ENCODE results near the gene OOEP. TPM values are rescaled to one million over a fixed set of nuclear protein-coding genes. Genes with fewer than 3 reads are reported as not detected.

Gene OOEP
- polyA plus RNA-seq, 1 of the 3 experiments (the other 2 are of a cell fraction) = not detected

GRCh38 chr6:73413102-73413501, 43.4 kb upstream of the OOEP start:
- WGBS (ENCODE audit: low lambda C conversion rate) = 74% methylated on average over 3 of the region's 3 CpGs
- H3F3A ChIP-seq (replicated peaks; ENCODE audit: insufficient read depth) = no peaks in the 10 kb centered on the region
- H2AFZ ChIP-seq (ENCODE audit: low read depth) = no peak overlapping the region
- CTCF ChIA-PET = no interaction called here
- H3K4me1 ChIP-seq (ENCODE audit: control insufficient read depth in 1 of 2, insufficient read depth in 2 of 2, low read depth in 1 of 2, low read length in 1 of 2) = no peaks in the 10 kb centered on the region
- H3K9ac ChIP-seq = no peak overlapping the region
- H3K27me3 ChIP-seq (ENCODE audit: insufficient read depth) = no peaks in the 10 kb centered on the region
- TF ChIP-seq SIN3A (IDR thresholded peaks at IDR 0.05; ENCODE audit: borderline replicate concordance, low read depth, low read length) (no peak), TAF1 (IDR thresholded peaks at IDR 0.05; ENCODE audit: borderline replicate concordance, low read depth, low read length) (no peak), POLR2AphosphoS5 (IDR thresholded peaks at IDR 0.05; ENCODE audit: low read depth, low read length) (no peak), JUND (IDR thresholded peaks at IDR 0.05) (no peak), IRF3 (IDR thresholded peaks at IDR 0.05; ENCODE audit: low read depth, low read length) (no peak), YY1 (IDR thresholded peaks at IDR 0.05; ENCODE audit: low read depth) (no peak), RCOR1 (IDR thresholded peaks at IDR 0.05; ENCODE audit: low read length) (no peak), ZBTB33 (IDR thresholded peaks at IDR 0.05; ENCODE audit: borderline replicate concordance, low read depth) (no peak), CTCF (IDR thresholded peaks at IDR 0.05) (no peak), PBX3 (IDR thresholded peaks at IDR 0.05) (no peak), CHD2 (IDR thresholded peaks at IDR 0.05; ENCODE audit: low read length, partially characterized antibody) (no peak), MAX (IDR thresholded peaks at IDR 0.05; ENCODE audit: low read depth) (no peak), SMC3 (IDR thresholded peaks at IDR 0.05; ENCODE audit: low read depth, low read length) (no peak), ELF1 (IDR thresholded peaks at IDR 0.05) (no peak), MXI1 (IDR thresholded peaks at IDR 0.05; ENCODE audit: low read depth, low read length) (no peak), FOXJ3 (CRISPR knock-in tag; IDR thresholded peaks at IDR 0.05) (no peak), TCF12 (IDR thresholded peaks at IDR 0.05) (no peak), NRF1 (IDR thresholded peaks at IDR 0.05; ENCODE audit: low read depth, low read length) (no peak), GATA2 (CRISPR knock-in tag; IDR thresholded peaks at IDR 0.05) (no peak), FOXM1 (IDR thresholded peaks at IDR 0.05; ENCODE audit: low read depth) (no peak)
- H3K4me3 ChIP-seq (ENCODE audit: low read depth in 2 of 2, low read length in 1 of 2) = no peak overlapping the region
- no peak overlapping the region for H3K4me2 ChIP-seq
- POLR2A ChIA-PET = no interaction called here
- no peaks in the 10 kb centered on the region for H3K9me2 ChIP-seq
- no peaks in the 10 kb centered on the region for H3K36me3 ChIP-seq (replicated peaks in 1 of 2; ENCODE audit: control insufficient read depth in 1 of 2, insufficient read depth in 2 of 2, low read length in 1 of 2)
- H4K20me1 ChIP-seq (ENCODE audit: insufficient read depth) = no peaks in the 10 kb centered on the region
- no peaks in the 10 kb centered on the region for H3K9me3 ChIP-seq
- no peak for DNase-seq
- no peak overlapping the region for H3K27ac ChIP-seq (ENCODE audit: low read depth in 2 of 2, low read length in 1 of 2)
- no peaks in the 10 kb centered on the region for H3K79me2 ChIP-seq (ENCODE audit: insufficient read depth)

Data from SK-N-SH (cell line).